Activated T-helper 2 cell treated with anti-CD3 and anti-CD28 coated beads, Interferon-gamma antibody, Interleukin-2, Interleukin-4, amounts not matched to agents 10 μg/mL and 5 μg/mL and 100 μg/mL, durations not matched to agents 14 hours and 24 hours and 36 hours (primary cell): Measurements from ENCODE around the gene P4HA1. TPM values are rescaled to one million over a fixed set of nuclear protein-coding genes. Genes with fewer than 3 reads are reported as not detected.

ENCODE experiments used
- DNase-seq: peaks from one replicate; pipeline ENCODE4 v3.0.0; 2021; ENCODE audit warnings: low spot score
- H3K27ac Mint-ChIP-seq: one replicate; pipeline ENCODE4 v1.8.0; 2021; ENCODE audit warnings: mixed read lengths
- H3K27me3 Mint-ChIP-seq: one replicate; pipeline ENCODE4 v1.8.0; 2021; ENCODE audit warnings: low read depth, mixed read lengths
- H3K36me3 Mint-ChIP-seq: one replicate; pipeline ENCODE4 v1.8.0; 2021; ENCODE audit warnings: low read depth, mixed read lengths
- H3K4me1 Mint-ChIP-seq: one replicate; pipeline ENCODE4 v1.8.0; 2021; ENCODE audit warnings: low read depth, mixed read lengths
- H3K4me3 Mint-ChIP-seq: one replicate; pipeline ENCODE4 v1.8.0; 2021; ENCODE audit warnings: low read depth, mild to moderate bottlenecking, moderate library complexity, mixed read lengths
- H3K9me3 Mint-ChIP-seq: one replicate; pipeline ENCODE4 v1.8.0; 2021; ENCODE audit warnings: mixed read lengths
- intact Hi-C: fragments of 100-400 bp; cut with micrococcal nuclease; formaldehyde crosslinking; loops from one replicate; pipeline ENCODE4 v1.15.1; 2023
- total RNA-seq: library from RNA; stranded (reverse); gene quantifications from 2 replicates; pipeline ENCODE4 v1.2.3, GENCODE V29; 2022

P4HA1 gene
- total RNA-seq, 1 donor from 2014 or later = 72.8 TPM

- DNase-seq = no peak
- H3K27me3 Mint-ChIP-seq = no peaks in the 10 kb centered on the region
- intact Hi-C loops = no loop called here
- peaks cover 44% of the 10 kb centered on the region for H3K36me3 Mint-ChIP-seq
- H3K9me3 Mint-ChIP-seq = no peaks in the 10 kb centered on the region
- peaks cover 30% of the 10 kb centered on the region for H3K4me1 Mint-ChIP-seq
- no peak overlapping the region for H3K4me3 Mint-ChIP-seq
- peak overlapping the region; percentile 50 for H3K27ac Mint-ChIP-seq
Observed at GRCh38 chr10:73088304-73088703, 8.4 kb downstream of the P4HA1 start.

DNA sequence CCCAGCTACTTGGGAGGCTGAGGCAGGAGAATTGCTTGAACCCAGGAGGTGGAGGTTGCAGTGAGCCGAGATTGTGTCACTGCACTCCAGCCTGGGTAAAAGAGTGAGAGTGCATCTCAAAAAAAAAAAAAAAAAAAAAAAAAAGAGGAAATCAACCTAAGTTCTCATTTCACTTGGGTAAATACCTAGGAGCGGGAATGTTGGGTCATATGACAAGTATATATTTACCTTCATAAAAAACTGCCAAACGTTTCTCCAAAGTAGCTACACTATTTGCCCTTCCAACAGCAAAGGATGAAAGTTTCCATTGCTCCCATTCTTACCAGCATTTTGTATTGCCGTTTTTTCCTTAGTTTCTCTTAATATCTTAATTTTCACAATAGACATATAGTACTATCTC is 9.8 kb downstream of the P4HA1 start:
- no peak overlapping the region for H3K4me3 Mint-ChIP-seq
- intact Hi-C loops = no loop called here
- peaks cover 31% of the 10 kb centered on the region for H3K4me1 Mint-ChIP-seq
- DNase-seq = no peak
- no peaks in the 10 kb centered on the region for H3K27me3 Mint-ChIP-seq
- H3K27ac Mint-ChIP-seq = no peak overlapping the region
- H3K36me3 Mint-ChIP-seq = peaks cover 43% of the 10 kb centered on the region
- H3K9me3 Mint-ChIP-seq = no peaks in the 10 kb centered on the region

DNA sequence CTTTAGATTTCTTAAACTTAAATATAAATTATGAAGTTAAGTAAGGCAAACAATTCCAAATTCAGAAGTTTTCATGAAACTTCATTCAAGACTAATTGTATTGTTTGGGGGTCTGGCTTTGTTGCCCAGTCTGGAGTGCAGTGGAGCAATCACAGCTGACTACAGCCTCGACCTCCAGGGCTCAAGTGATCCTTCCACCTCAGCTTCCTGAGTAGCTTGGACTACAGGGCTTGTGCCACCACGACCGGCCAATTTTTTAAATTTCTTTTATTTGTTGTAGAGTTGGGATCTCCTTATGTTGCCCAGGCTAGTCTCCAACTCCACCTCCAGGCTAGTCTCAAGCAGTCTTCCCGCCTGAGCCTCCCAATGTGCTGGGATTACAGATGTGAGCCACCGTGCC is 12.5 kb downstream of the P4HA1 start:
- no peaks in the 10 kb centered on the region for H3K27me3 Mint-ChIP-seq
- H3K27ac Mint-ChIP-seq = no peak overlapping the region
- intact Hi-C loops = no loop called here
- no peak overlapping the region for H3K4me3 Mint-ChIP-seq
- H3K4me1 Mint-ChIP-seq = peaks cover 35% of the 10 kb centered on the region
- peaks cover 44% of the 10 kb centered on the region for H3K36me3 Mint-ChIP-seq
- DNase-seq = no peak
- H3K9me3 Mint-ChIP-seq = no peaks in the 10 kb centered on the region

- intact Hi-C loops = no loop called here
- Mint-ChIP-seq H3K4me3 (no peak overlapping the region), H3K27ac (peak overlapping the region; percentile 33), H3K4me1 (peaks cover 27% of the 10 kb centered on the region), H3K9me3 (no peaks in the 10 kb centered on the region), H3K36me3 (peaks cover 41% of the 10 kb centered on the region), H3K27me3 (no peaks in the 10 kb centered on the region)
- no peak for DNase-seq
Observed at GRCh38 chr10:73083221-73083620, 13.4 kb downstream of the P4HA1 start.

- H3K4me1 Mint-ChIP-seq = peaks cover 36% of the 10 kb centered on the region
- no peaks in the 10 kb centered on the region for H3K9me3 Mint-ChIP-seq
- no peak overlapping the region for H3K4me3 Mint-ChIP-seq
- DNase-seq = no peak
- intact Hi-C loops = no loop called here
- H3K27me3 Mint-ChIP-seq = no peaks in the 10 kb centered on the region
- peak overlapping the region; percentile 56 for H3K27ac Mint-ChIP-seq
- peaks cover 39% of the 10 kb centered on the region for H3K36me3 Mint-ChIP-seq
Observed at GRCh38 chr10:73079779-73080541, 16.7 kb downstream of the P4HA1 start.

- H3K36me3 Mint-ChIP-seq = peaks cover 50% of the 10 kb centered on the region
- H3K27ac Mint-ChIP-seq = peak overlapping the region; percentile 91
- DNase-seq = no peak
- peaks cover 29% of the 10 kb centered on the region for H3K4me1 Mint-ChIP-seq
- H3K9me3 Mint-ChIP-seq = no peaks in the 10 kb centered on the region
- peak overlapping the region; percentile 53 for H3K4me3 Mint-ChIP-seq
- intact Hi-C loops = no loop called here
- no peaks in the 10 kb centered on the region for H3K27me3 Mint-ChIP-seq
Observed at GRCh38 chr10:73076360-73077183, 20.1 kb downstream of the P4HA1 start.

DNA sequence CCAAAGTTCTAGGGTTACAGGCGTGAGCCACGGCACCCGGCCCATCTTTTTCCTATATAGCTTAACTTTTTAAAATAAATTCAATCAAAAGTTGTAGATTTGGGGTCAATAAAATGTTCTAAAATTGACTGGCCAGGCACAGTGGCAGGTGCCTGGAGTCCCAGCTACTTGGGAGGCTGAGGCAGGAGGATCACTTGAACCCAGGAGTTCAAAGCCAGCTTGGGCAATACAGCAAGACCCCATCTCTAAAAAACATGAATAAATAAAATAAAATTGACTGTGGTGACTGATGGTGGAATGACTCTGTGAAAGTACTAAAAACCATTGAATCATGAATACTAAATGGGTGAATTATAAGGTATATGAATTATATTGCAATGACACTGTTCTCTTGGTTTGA is 20.8 kb downstream of the P4HA1 start:
- no peak overlapping the region for H3K4me3 Mint-ChIP-seq
- no peak for DNase-seq
- peaks cover 27% of the 10 kb centered on the region for H3K4me1 Mint-ChIP-seq
- intact Hi-C loops = no loop called here
- no peaks in the 10 kb centered on the region for H3K9me3 Mint-ChIP-seq
- peaks cover 55% of the 10 kb centered on the region for H3K36me3 Mint-ChIP-seq
- no peaks in the 10 kb centered on the region for H3K27me3 Mint-ChIP-seq
- peak overlapping the region; percentile 91 for H3K27ac Mint-ChIP-seq

GRCh38 chr10:73073627-73074026 is 23.0 kb downstream of the P4HA1 start:
- Mint-ChIP-seq H3K27me3 (no peaks in the 10 kb centered on the region), H3K27ac (peak overlapping the region; percentile 55), H3K4me1 (peaks cover 19% of the 10 kb centered on the region), H3K4me3 (no peak overlapping the region), H3K9me3 (no peaks in the 10 kb centered on the region), H3K36me3 (peaks cover 57% of the 10 kb centered on the region)
- no peak for DNase-seq
- intact Hi-C loops = no loop called here

- Mint-ChIP-seq H3K4me1 (peaks cover 12% of the 10 kb centered on the region), H3K36me3 (peaks cover 62% of the 10 kb centered on the region)
- intact Hi-C loops = loop anchor here (10.0 kb wide), 1 partner anchor 221 kb away; no protein-coding TSS in a partner anchor
Observed at GRCh38 chr10:73065441-73065840, 31.2 kb downstream of the P4HA1 start.

DNA sequence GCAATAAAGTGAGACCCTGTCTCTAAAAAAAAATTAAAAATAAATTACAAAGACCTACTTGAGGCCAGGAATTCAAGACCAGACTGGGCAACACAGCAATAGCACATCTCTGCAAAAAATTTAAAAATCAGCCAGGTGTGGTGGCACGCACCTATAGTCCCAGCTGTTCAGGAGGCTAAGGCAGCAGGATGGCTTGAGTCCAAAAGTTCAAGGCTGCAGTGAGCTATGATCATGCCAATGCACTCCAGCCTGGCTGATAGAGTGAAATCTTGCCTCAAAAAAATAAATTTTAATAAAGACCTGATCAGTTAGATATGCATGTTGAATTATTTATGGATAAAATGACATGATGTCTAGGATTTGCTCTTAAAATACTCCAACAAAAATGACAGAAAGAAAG is 34.9 kb downstream of the P4HA1 start:
- intact Hi-C loops = loop anchor here (2.0 to 10.0 kb wide), 2 partner anchors 217 to 697 kb away; no protein-coding TSS in a partner anchor
- H3K36me3 Mint-ChIP-seq = peaks cover 62% of the 10 kb centered on the region
- H3K4me3 Mint-ChIP-seq = no peak overlapping the region

More at GRCh38 chr10:73065441-73065840, 31.2 kb downstream of the P4HA1 start:
- DNase-seq = no peak
- no peaks in the 10 kb centered on the region for H3K27me3 Mint-ChIP-seq
- no peak overlapping the region for H3K4me3 Mint-ChIP-seq
- peak overlapping the region; percentile 12 for H3K27ac Mint-ChIP-seq
- no peaks in the 10 kb centered on the region for H3K9me3 Mint-ChIP-seq

DNA sequence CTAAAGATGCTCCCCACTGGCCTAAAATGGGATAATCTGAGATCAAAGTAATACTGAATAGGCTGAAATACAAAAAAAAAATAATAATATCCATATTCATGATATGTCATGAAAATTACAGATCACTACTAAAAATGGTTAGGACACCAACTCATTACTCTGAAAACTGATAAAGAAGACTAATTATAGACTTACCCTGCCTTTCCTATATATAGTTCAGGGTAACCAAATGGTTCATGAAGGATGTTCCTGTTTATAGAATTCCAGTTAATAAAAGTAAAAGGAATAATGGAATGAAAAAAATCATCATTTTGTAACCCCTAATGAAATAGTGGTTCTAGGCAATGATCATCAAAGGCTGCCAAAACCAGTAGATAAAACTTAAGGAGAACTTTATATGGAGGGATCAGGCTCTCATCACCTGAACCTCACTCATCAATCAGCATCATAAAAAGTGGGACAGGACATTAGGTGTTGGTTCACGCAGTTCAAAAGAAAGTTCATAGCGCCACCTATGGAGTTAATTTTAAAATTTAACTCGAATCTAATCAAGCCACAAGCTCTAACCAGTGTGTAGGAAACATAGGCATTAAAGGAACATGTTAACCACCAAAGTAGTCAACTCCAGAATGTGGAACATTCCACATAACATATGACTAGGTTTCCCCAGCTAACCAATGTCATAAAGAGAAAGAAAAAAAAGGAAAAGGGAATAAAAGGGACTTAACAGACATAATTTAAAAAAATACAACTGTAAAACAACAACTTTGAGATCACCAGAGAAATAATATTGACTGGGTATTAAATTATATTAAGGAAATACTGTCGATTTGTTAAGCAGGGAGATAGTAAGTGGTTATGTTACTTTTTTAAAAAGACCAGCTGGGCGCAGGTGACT is 35.7 kb downstream of the P4HA1 start:
- Mint-ChIP-seq H3K27ac (peak overlapping the region; percentile 81), H3K36me3 (peaks cover 59% of the 10 kb centered on the region), H3K4me1 (peaks cover 18% of the 10 kb centered on the region), H3K27me3 (no peaks in the 10 kb centered on the region), H3K9me3 (no peaks in the 10 kb centered on the region), H3K4me3 (no peak overlapping the region)
- intact Hi-C loops = loop anchor here (2.0 to 10.0 kb wide), 2 partner anchors 216 to 696 kb away; no protein-coding TSS in a partner anchor
- no peak for DNase-seq

More for the DNA sequence above, 34.9 kb downstream of the P4HA1 start:
- Mint-ChIP-seq H3K4me1 (peaks cover 18% of the 10 kb centered on the region), H3K27ac (no peak overlapping the region), H3K27me3 (no peaks in the 10 kb centered on the region), H3K9me3 (no peaks in the 10 kb centered on the region)
- no peak for DNase-seq

- DNase-seq = no peak
- intact Hi-C loops = loop anchor here (2.0 to 10.0 kb wide), 2 partner anchors 215 to 695 kb away; no protein-coding TSS in a partner anchor
- H3K4me3 Mint-ChIP-seq = no peak overlapping the region
- no peaks in the 10 kb centered on the region for H3K9me3 Mint-ChIP-seq
- no peaks in the 10 kb centered on the region for H3K27me3 Mint-ChIP-seq
- peaks cover 18% of the 10 kb centered on the region for H3K4me1 Mint-ChIP-seq
- H3K27ac Mint-ChIP-seq = peak overlapping the region; percentile 81
- peaks cover 60% of the 10 kb centered on the region for H3K36me3 Mint-ChIP-seq
Observed at GRCh38 chr10:73060173-73060572, 36.5 kb downstream of the P4HA1 start.
